IMR-90 (cell line): ENCODE measurements around the gene KDM5B.

Source experiments
- CEBPB ChIP-seq: IDR thresholded peaks from 2 replicates; pipeline ENCODE4 v1.6.1; 2012; ENCODE audit warnings: low read depth, low read length, improper control_type of control experiment
- MAZ ChIP-seq: IDR thresholded peaks from 2 replicates; pipeline ENCODE4 v1.6.1; 2012; ENCODE audit warnings: low read depth, mild to moderate bottlenecking, low read length, improper control_type of control experiment, moderate library complexity, borderline replicate concordance
- MXI1 ChIP-seq: IDR thresholded peaks from 2 replicates; pipeline ENCODE4 v1.6.1; 2012; ENCODE audit warnings: low read depth, mild to moderate bottlenecking, low read length, moderate library complexity, borderline replicate concordance
- POLR2A ChIP-seq: IDR thresholded peaks from 2 replicates; pipeline ENCODE4 v1.6.1; 2012; ENCODE audit warnings: mild to moderate bottlenecking, low read depth, low read length
- RAD21 ChIP-seq: IDR thresholded peaks from 2 replicates; pipeline ENCODE4 v1.6.1; 2012; ENCODE audit warnings: low read length, improper control_type of control experiment
- USF2 ChIP-seq: fragments of 150-350 bp; IDR thresholded peaks from 2 replicates; pipeline ENCODE4 v1.6.1; 2017; ENCODE audit warnings: mild to moderate bottlenecking, antibody characterized with exemption, low read length, low read depth
- TF ChIP-seq, protein P1 (sequence below): conservative IDR thresholded peaks from 2 replicates; pipeline ENCODE4 v1.5.1; 2012; ENCODE audit warnings: mild to moderate bottlenecking, low read depth, low read length, improper control_type of control experiment

GRCh38 chr1:202800742-202801141 lies 7.5 kb downstream of the KDM5B start:
- no peak for TF ChIP-seq POLR2A
- TF ChIP-seq, protein P1, sequence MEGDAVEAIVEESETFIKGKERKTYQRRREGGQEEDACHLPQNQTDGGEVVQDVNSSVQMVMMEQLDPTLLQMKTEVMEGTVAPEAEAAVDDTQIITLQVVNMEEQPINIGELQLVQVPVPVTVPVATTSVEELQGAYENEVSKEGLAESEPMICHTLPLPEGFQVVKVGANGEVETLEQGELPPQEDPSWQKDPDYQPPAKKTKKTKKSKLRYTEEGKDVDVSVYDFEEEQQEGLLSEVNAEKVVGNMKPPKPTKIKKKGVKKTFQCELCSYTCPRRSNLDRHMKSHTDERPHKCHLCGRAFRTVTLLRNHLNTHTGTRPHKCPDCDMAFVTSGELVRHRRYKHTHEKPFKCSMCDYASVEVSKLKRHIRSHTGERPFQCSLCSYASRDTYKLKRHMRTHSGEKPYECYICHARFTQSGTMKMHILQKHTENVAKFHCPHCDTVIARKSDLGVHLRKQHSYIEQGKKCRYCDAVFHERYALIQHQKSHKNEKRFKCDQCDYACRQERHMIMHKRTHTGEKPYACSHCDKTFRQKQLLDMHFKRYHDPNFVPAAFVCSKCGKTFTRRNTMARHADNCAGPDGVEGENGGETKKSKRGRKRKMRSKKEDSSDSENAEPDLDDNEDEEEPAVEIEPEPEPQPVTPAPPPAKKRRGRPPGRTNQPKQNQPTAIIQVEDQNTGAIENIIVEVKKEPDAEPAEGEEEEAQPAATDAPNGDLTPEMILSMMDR: no peak
- TF ChIP-seq CEBPB: no peak
- no peak for TF ChIP-seq MAZ
- no peak for TF ChIP-seq RAD21
- no peak for TF ChIP-seq MXI1
- TF ChIP-seq USF2: no peak
